Fibroblast of lung (primary cell): ENCODE results near the gene PPARG. TPM values are rescaled to one million over a fixed set of nuclear protein-coding genes. Genes with fewer than 3 reads are reported as not detected.

ENCODE experiments used
- DNase-seq, 2 donors: peaks; one replicate each; pipeline versions ENCODE4 v3.0.0 to v3.0.0-alpha.2; 2010; ENCODE audit warnings: low read depth in 2 of 2
- H2AFZ ChIP-seq: 2 replicates; pipeline ENCODE4 v1.5.1; 2012; ENCODE audit warnings: low read length, control low read depth, inconsistent platforms
- H3K27ac ChIP-seq: 2 replicates; pipeline ENCODE4 v1.5.1; 2011; ENCODE audit warnings: low read length, control low read depth; ENCODE audit not compliant: insufficient read depth
- H3K27me3 ChIP-seq: 2 replicates; pipeline ENCODE4 v1.5.1; 2011; ENCODE audit warnings: mild to moderate bottlenecking, low read length; ENCODE audit not compliant: control insufficient read depth, insufficient read depth
- H3K36me3 ChIP-seq: 2 replicates; pipeline ENCODE4 v1.5.1; 2011; ENCODE audit warnings: low read length; ENCODE audit not compliant: control insufficient read depth, insufficient read depth
- H3K4me1 ChIP-seq: 2 replicates; pipeline ENCODE4 v1.5.1; 2011; ENCODE audit warnings: low read length; ENCODE audit not compliant: control insufficient read depth, insufficient read depth; ENCODE audit errors: extremely low read depth
- H3K4me2 ChIP-seq: 2 replicates; pipeline ENCODE4 v1.5.1; 2011; ENCODE audit warnings: low read length, control low read depth; ENCODE audit not compliant: insufficient read depth; ENCODE audit errors: extremely low read depth
- H3K4me3 ChIP-seq, 4 experiments: fragments of 200-600 bp in 1 of 4; sonication (generic) in 1 of 4; replicated peaks in 1 of 4; 2 replicates each; pipeline ENCODE4 v1.5.1; 2011 to 2016; ENCODE audit warnings: low read length in 4 of 4, low read depth in 3 of 4, mild to moderate bottlenecking in 3 of 4, control low read depth in 2 of 4, inconsistent platforms in 1 of 4, mixed read lengths in 1 of 4; ENCODE audit not compliant: insufficient read depth in 1 of 4; ENCODE audit errors: control extremely low read depth in 1 of 4
- H3K79me2 ChIP-seq: 2 replicates; pipeline ENCODE4 v1.5.1; 2012; ENCODE audit warnings: mild to moderate bottlenecking, low read length, inconsistent platforms; ENCODE audit not compliant: control insufficient read depth, insufficient read depth
- H3K9ac ChIP-seq: 2 replicates; pipeline ENCODE4 v1.5.1; 2011; ENCODE audit warnings: mild to moderate bottlenecking, low read length, control low read depth; ENCODE audit not compliant: insufficient read depth
- H3K9me3 ChIP-seq: 2 replicates; pipeline ENCODE4 v1.5.1; 2012; ENCODE audit warnings: low read depth, low read length; ENCODE audit not compliant: control insufficient read depth, insufficient read depth
- H4K20me1 ChIP-seq: 2 replicates; pipeline ENCODE4 v1.5.1; 2011; ENCODE audit warnings: low read length; ENCODE audit not compliant: control insufficient read depth, insufficient read depth; ENCODE audit errors: extremely low read depth
- EZH2 ChIP-seq: IDR thresholded peaks from 2 replicates; pipeline ENCODE4 v1.5.1; 2012; ENCODE audit warnings: low read length, control low read depth, mild to moderate bottlenecking; ENCODE audit errors: missing control alignments
- polyA plus RNA-seq, 2 donors: library from polyadenylated mRNA; depleted of rRNA in 1 of 2; stranded (reverse) in 1 of 2; unstranded in 1 of 2; fragments of >200 nt; gene quantifications; 2 replicates each; pipeline ENCODE4 v1.2.1, GENCODE V29; 2011 to 2012; ENCODE audit warnings: missing spikeins in 1 of 2
- total RNA-seq: library from RNA; depleted of rRNA; stranded (reverse); fragments of >200 nt; gene quantifications from 2 replicates; pipeline ENCODE4 v1.2.1, GENCODE V29; 2014
- TF ChIP-seq, protein P1 (sequence below), 2 donors: IDR thresholded peaks in 1 of 2; conservative IDR thresholded peaks in 1 of 2; 1 replicate in 1 of 2; 2 replicates in 1 of 2; pipeline ENCODE4 v1.5.1; 2011 to 2012; ENCODE audit warnings: low read length in 2 of 2, control low read depth in 1 of 2, inconsistent platforms in 1 of 2, low read depth in 1 of 2, mild to moderate bottlenecking in 1 of 2

The PPARG gene
- total and polyA plus RNA-seq, 2 donors (not counting 1 experiment from before 2014, with no cell fraction given): 32.8 to 42.8 TPM

DNA sequence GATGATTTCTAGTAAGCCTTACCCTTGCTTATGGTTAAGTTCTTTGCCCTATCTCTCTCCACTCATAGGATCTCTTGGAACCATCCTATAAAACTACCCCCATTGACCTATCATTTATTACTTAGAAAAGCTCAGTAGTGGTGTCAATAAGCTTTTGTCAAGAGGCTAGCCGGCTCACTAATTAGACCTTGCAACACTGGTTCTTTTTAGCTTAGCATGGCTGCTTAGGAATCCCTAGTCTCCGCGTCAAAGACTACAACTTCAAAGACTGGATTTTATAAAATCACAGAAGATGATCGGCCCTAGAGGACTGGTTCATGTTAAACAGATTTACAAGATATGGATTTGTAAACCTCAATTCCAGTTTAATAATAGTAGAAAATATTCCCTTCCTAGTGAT, 7.6 kb downstream of the PPARG start:
- no peaks in the 10 kb centered on the region for H4K20me1 ChIP-seq
- H2AFZ ChIP-seq: no peak overlapping the region
- no peak overlapping the region for H3K9ac ChIP-seq
- DNase-seq: no peak
- no peaks in the 10 kb centered on the region for H3K27me3 ChIP-seq
- no peaks in the 10 kb centered on the region for H3K4me1 ChIP-seq
- H3K36me3 ChIP-seq: no peaks in the 10 kb centered on the region
- H3K4me2 ChIP-seq: no peak overlapping the region
- peaks cover 7% of the 10 kb centered on the region for H3K79me2 ChIP-seq
- no peak overlapping the region for H3K27ac ChIP-seq
- no peak overlapping the region for H3K4me3 ChIP-seq
- H3K9me3 ChIP-seq: no peaks in the 10 kb centered on the region
- TF ChIP-seq, protein P1, sequence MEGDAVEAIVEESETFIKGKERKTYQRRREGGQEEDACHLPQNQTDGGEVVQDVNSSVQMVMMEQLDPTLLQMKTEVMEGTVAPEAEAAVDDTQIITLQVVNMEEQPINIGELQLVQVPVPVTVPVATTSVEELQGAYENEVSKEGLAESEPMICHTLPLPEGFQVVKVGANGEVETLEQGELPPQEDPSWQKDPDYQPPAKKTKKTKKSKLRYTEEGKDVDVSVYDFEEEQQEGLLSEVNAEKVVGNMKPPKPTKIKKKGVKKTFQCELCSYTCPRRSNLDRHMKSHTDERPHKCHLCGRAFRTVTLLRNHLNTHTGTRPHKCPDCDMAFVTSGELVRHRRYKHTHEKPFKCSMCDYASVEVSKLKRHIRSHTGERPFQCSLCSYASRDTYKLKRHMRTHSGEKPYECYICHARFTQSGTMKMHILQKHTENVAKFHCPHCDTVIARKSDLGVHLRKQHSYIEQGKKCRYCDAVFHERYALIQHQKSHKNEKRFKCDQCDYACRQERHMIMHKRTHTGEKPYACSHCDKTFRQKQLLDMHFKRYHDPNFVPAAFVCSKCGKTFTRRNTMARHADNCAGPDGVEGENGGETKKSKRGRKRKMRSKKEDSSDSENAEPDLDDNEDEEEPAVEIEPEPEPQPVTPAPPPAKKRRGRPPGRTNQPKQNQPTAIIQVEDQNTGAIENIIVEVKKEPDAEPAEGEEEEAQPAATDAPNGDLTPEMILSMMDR (conservative IDR thresholded peaks at IDR 0.05 in 1 of 2, IDR thresholded peaks at IDR 0.05 in 1 of 2; ENCODE audit: low read depth in 1 of 2, low read length in 2 of 2): no peak
- TF ChIP-seq EZH2: no peak

DNA sequence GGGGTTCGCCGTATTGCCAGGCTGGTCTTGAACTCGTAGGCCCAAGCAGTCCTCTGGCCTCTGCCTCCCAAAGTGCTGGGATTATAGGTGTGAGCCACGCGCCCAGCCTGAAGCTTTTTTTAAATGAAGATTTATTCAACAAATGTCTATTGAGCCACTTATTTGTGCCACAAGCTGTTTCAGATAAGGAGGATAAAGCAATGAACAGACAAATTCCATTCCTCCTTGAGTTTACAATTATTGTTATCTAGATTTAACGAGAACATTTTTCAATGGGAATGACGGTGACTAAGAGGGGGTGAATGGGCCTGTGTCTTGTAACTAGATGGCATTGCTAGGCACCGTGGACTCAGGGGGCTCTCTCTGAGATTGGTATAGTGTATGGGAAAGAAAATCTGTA, 10.2 kb downstream of the PPARG start:
- no peaks in the 10 kb centered on the region for H3K36me3 ChIP-seq
- H3K9ac ChIP-seq: no peak overlapping the region
- H4K20me1 ChIP-seq: no peaks in the 10 kb centered on the region
- H3K4me1 ChIP-seq: peaks cover 2% of the 10 kb centered on the region
- no peak for DNase-seq
- H3K27me3 ChIP-seq: no peaks in the 10 kb centered on the region
- TF ChIP-seq, protein P1 (conservative IDR thresholded peaks at IDR 0.05 in 1 of 2, IDR thresholded peaks at IDR 0.05 in 1 of 2; ENCODE audit: low read depth in 1 of 2, low read length in 2 of 2): no peak
- H2AFZ ChIP-seq: no peak overlapping the region
- no peak overlapping the region for H3K4me2 ChIP-seq
- H3K9me3 ChIP-seq: no peaks in the 10 kb centered on the region
- no peak overlapping the region for H3K27ac ChIP-seq
- peaks cover 7% of the 10 kb centered on the region for H3K79me2 ChIP-seq
- no peak overlapping the region for H3K4me3 ChIP-seq

DNA sequence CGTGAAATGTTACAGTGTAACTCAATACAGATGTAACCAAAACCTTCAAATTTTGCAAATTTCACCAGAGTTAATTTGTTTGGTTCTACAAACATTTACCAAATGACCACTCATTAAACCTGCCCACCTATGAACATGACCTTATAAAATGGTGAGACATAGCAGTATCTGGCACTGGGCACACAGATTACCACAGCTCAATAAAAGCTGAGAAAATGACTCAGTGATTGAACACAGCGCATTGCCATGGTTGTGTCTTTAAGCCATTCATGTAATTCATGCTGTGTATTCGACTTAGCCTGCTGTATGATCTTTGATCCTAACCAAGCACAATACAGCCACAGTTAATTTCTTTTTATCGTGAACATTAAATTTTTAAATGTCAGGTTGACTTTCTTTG, 11.3 kb downstream of the PPARG start:
- no peak for TF ChIP-seq EZH2
- TF ChIP-seq, protein P1 (conservative IDR thresholded peaks at IDR 0.05 in 1 of 2, IDR thresholded peaks at IDR 0.05 in 1 of 2; ENCODE audit: low read depth in 1 of 2, low read length in 2 of 2): no peak
- no peak overlapping the region for H3K27ac ChIP-seq
- no peaks in the 10 kb centered on the region for H3K36me3 ChIP-seq
- H3K9ac ChIP-seq: no peak overlapping the region
- peak in 1 of 2 donors; percentile 24 for DNase-seq
- H3K4me2 ChIP-seq: no peak overlapping the region
- no peak overlapping the region for H3K4me3 ChIP-seq
- H2AFZ ChIP-seq: no peak overlapping the region
- no peaks in the 10 kb centered on the region for H3K27me3 ChIP-seq
- peaks cover 2% of the 10 kb centered on the region for H3K4me1 ChIP-seq
- no peaks in the 10 kb centered on the region for H4K20me1 ChIP-seq
- peaks cover 7% of the 10 kb centered on the region for H3K79me2 ChIP-seq
- no peaks in the 10 kb centered on the region for H3K9me3 ChIP-seq
